ENCODE measurements around the gene FBXO28. TPM values are rescaled to one million over a fixed set of nuclear protein-coding genes. Genes with fewer than 3 reads are reported as not detected.

The FBXO28 gene
- total RNA-seq, 1 donor from 2014 or later = 34.7 TPM

Other genes with a start within 250 kb of the FBXO28 start
- 181 and 198 TPM in 2 replicates for gene DEGS1, start 69.1 kb downstream of the FBXO28 start, total RNA-seq
- 13.2 and 28.4 TPM in 2 replicates for gene NVL, start 216.1 kb downstream of the FBXO28 start, total RNA-seq
- 41.5 and 53.6 TPM in 2 replicates for gene CNIH4, start 242.8 kb downstream of the FBXO28 start, total RNA-seq

Data from glomerular endothelial cell (primary cell).